ENCODE measurements around the gene PSAT1. TPM values are rescaled to one million over a fixed set of nuclear protein-coding genes. Genes with fewer than 3 reads are reported as not detected.

Gene PSAT1
- 184 and 218 TPM in 2 replicates for total RNA-seq

DNA sequence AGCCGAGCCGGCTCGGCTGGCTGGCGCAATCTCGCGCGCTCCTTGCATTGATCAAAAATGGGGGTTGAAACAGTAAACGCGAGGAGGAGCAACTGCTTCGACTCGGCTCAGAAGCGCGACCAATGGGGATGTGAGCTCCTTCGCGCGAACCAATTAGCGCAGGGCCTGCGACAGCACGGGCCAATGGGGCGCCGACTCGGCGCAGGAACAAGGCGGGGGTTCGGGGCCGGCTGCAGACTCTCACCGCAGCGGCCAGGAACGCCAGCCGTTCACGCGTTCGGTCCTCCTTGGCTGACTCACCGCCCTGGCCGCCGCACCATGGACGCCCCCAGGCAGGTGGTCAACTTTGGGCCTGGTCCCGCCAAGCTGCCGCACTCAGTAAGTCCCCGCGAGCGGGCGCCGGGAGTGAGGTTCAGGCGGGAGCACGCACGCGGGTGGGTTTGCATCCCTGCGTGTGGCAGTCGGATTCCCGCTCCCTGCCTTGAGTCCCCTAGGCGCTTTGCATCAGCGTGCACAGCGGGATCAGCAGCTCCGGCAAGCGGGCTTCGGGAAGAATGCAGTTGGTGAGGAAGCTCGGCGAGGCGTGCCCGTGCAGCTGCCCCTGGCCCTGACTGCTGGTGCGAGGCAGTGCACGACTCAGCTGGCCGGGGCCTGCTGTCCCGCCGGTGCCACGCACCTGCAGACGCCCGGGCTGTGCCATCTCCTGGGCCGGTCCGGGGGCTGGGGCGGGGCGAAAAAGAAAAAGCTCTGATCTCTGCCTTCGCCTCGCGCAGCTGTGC, at the start of gene PSAT1:
Gene PSAT1 (plus strand): TSS at position 233 of the 779 bp plus-strand sequence. CDS start 86 bp downstream, at position 319.

Other genes starting within 250 kb of the PSAT1 start
- gene CEP78, start 61.0 kb upstream of the PSAT1 start, total RNA-seq = 5.7 and 9.1 TPM in 2 replicates